ENCODE data around the gene SNW1. TPM values are rescaled to one million over a fixed set of nuclear protein-coding genes. Genes with fewer than 3 reads are reported as not detected.
A peak's percentile ranks its signal among the peaks of the same experiment; 100 is the strongest.

SNW1 gene
- total and polyA plus RNA-seq, 2 of the 13 experiments (the other 11 are each of a cell fraction or from before 2014, with no cell fraction given), result 23.2 to 65.8 TPM

- no peak for TF ChIP-seq ATF5 (CRISPR knock-in tag; IDR thresholded peaks at IDR 0.05; ENCODE audit: low read depth)
- no peak for TF ChIP-seq EP300 (IDR thresholded peaks at IDR 0.05; ENCODE audit: low read depth in 2 of 2, low read length in 2 of 2)
- TF ChIP-seq EP300 (CRISPR knock-in tag; IDR thresholded peaks at IDR 0.05; ENCODE audit: borderline replicate concordance), result peak; percentile 39; the same call in 1 of the 2 replicates
- TF ChIP-seq EEA1 (CRISPR knock-in tag; IDR thresholded peaks at IDR 0.05; ENCODE audit: borderline replicate concordance), result 0 out of 2 replicates have a peak, but pooled peaks have one; percentile 53
- peak; percentile 87 for TF ChIP-seq ARNTL (CRISPR knock-in tag; IDR thresholded peaks at IDR 0.05)
- TF ChIP-seq ARNT2 (CRISPR knock-in tag; IDR thresholded peaks at IDR 0.05; ENCODE audit: low read depth), result peak; percentile 97
- TF ChIP-seq SAFB2 (CRISPR knock-in tag; IDR thresholded peaks at IDR 0.05; ENCODE audit: borderline replicate concordance, low read depth), result peak; percentile 94
- TF ChIP-seq FOSL1 (CRISPR knock-in tag; IDR thresholded peaks at IDR 0.05; ENCODE audit: borderline replicate concordance), result no peak
- peak; percentile 58; the same call in 1 of the 2 replicates for TF ChIP-seq POLR2AphosphoS5 (IDR thresholded peaks at IDR 0.05; ENCODE audit: low read depth, low read length)
- no peak for TF ChIP-seq CREBL2 (CRISPR knock-in tag; IDR thresholded peaks at IDR 0.05; ENCODE audit: borderline replicate concordance)
- TF ChIP-seq AHR (CRISPR knock-in tag; IDR thresholded peaks at IDR 0.05), result peak; percentile 94; the same call in 1 of the 2 replicates
- no peak for TF ChIP-seq ZBTB43 (CRISPR knock-in tag; conservative IDR thresholded peaks at IDR 0.05)
- peak; percentile 63; the same call in 1 of the 2 replicates for TF ChIP-seq PITX1 (CRISPR knock-in tag; IDR thresholded peaks at IDR 0.05)
- no peak for TF ChIP-seq ZNF775 (CRISPR knock-in tag; IDR thresholded peaks at IDR 0.05; ENCODE audit: borderline replicate concordance)
- TF ChIP-seq MYC (CRISPR knock-in tag; IDR thresholded peaks at IDR 0.05; ENCODE audit: borderline replicate concordance), result peak; percentile 97
- no peak for TF ChIP-seq ZNF446 (CRISPR knock-in tag; IDR thresholded peaks at IDR 0.05)
- TF ChIP-seq MXD4 (CRISPR knock-in tag; IDR thresholded peaks at IDR 0.05), result peak; percentile 99
- no peak for TF ChIP-seq SRSF9 (IDR thresholded peaks at IDR 0.05; ENCODE audit: borderline replicate concordance, insufficient read depth, low read depth, low read length, poor library complexity, severe bottlenecking)
- TF ChIP-seq FOXA3 (CRISPR knock-in tag; IDR thresholded peaks at IDR 0.05), result peak; percentile 37; the same call in 1 of the 2 replicates
- 0 out of 2 replicates have a peak, but pooled peaks have one; percentile 0 for TF ChIP-seq ZNF264 (CRISPR knock-in tag; IDR thresholded peaks at IDR 0.05)
- no peak for TF ChIP-seq ZNF562 (CRISPR knock-in tag; IDR thresholded peaks at IDR 0.05; ENCODE audit: borderline replicate concordance)
- no peak for TF ChIP-seq ZBTB33 (CRISPR knock-in tag; IDR thresholded peaks at IDR 0.05)
- no peak for TF ChIP-seq NCOA5 (CRISPR knock-in tag; IDR thresholded peaks at IDR 0.05)
- TF ChIP-seq HBP1 (CRISPR knock-in tag; IDR thresholded peaks at IDR 0.05; ENCODE audit: low read depth), result peak; percentile 67; the same call in 1 of the 2 replicates
Observed at GRCh38 chr14:77799863-77800730, 39.1 kb upstream of the SNW1 start, which contains the start of gene ADCK1 (continued).
